NCI-H1105 (cell line): ENCODE data around the gene SCFD2.
"Not testable (repeated sequence)": the region's sequence is repeated elsewhere in the genome, so short reads cannot be mapped to it uniquely, and the experiment has no call there.

Source experiments
- DNase-seq: peaks from one replicate; lab custom pipeline; 2025; lab: John Stamatoyannopoulos, UW

The SCFD2 gene

GRCh38 chr4:53050361-53050774, 315.5 kb downstream of the SCFD2 start:
- no peak for DNase-seq

DNA sequence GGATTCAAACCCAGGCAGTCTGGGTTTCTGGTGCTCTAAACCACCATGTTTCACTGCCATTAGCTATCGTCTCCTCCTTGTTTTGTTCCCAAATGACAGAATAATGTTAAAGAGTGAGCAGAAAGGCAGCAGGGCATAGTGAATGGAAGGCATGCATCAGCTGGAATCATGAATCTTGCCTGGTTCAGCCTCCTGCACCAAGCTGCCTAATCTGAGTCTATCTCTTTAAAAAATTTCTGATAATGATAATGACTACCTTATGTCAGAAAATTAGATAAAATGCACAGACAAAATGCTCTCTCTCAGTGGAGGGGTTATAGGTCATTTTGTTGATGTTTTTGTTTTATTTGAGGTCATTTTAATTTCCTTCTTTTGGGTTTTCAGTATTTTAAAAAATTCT, 316.3 kb downstream of the SCFD2 start:
- no peak for DNase-seq

DNA sequence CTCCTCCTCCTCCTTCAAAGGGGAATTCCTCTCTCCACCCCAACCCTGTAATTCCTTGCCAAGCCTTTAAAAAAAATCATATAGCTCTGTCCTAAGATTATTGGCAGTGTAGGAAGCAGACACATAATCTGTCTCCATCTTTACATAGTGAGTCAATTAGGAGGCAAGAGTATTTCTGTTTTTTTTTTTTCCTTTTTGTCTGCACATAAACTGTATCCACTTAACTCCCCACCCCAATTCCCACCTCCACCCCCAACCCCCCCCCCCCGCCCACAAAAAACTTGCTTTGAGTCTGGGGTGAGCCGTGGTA, 321.3 kb downstream of the SCFD2 start:
- no peak for DNase-seq

- DNase-seq: no peak
Observed at GRCh38 chr4:53043891-53044650, 321.8 kb downstream of the SCFD2 start.

DNA sequence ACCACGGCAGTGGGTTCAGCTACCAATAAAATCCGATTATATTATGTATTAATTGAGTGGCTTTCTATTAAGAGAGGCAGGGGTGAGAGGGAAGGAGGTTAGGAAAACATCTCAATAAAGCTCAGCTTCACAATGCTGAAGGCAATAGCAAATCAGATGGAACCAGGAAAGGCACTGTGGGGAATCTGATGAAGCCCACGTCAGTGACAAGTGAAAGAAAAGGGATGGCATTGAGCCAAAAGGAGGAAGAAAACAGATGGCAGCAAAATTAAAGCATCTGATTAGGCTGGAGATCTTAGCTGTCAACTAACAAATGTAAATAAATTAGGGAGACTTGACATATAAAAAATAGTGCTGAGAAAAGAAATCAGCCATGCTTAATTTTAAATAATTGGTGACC, 322.8 kb downstream of the SCFD2 start:
- peak; percentile 16 for DNase-seq

GRCh38 chr4:53040851-53041250, 325.0 kb downstream of the SCFD2 start:
- no peak for DNase-seq

GRCh38 chr4:53040459-53040815, 325.4 kb downstream of the SCFD2 start:
- no peak for DNase-seq

GRCh38 chr4:53039741-53040458, 326.0 kb downstream of the SCFD2 start:
- no peak for DNase-seq

DNA sequence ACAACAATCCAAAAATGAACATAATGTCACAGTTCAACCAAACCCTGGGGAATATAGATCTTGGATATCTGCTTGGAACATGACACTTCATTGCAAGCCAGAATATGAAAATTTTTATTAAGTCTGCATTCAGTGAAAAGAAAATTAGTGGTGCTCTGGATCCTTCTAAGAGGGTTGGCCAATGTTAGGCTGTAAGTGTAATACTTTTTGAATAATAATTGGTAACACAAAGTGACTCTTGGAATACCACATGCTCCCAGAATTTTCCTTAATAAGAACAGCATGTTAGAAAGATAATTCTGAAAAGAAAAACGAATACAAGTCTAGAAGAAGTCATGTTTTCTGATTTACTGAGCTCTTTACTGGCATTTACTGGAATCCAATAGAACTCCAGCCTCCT, 328.0 kb downstream of the SCFD2 start:
- DNase-seq: no peak

DNA sequence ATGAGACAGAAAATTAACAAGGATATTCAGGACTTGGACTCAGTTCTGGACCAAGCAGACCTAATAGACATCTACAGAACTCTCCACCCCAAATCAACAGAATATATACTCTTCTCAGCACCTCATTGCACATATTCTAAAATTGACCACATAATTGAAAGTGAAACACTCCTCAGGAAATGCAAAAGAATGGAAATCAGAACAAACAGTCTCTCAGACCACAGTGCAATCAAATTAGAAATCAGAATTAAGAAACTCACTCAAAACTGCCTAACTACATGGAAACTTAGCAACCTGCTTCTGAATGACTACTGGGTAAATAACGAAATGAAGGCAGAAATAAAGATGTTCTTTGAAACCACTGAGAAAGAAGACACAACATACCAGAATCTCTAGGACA, 333.0 kb downstream of the SCFD2 start:
- DNase-seq: not testable (repeated sequence)

- no peak for DNase-seq
Observed at GRCh38 chr4:53026233-53026632, 339.6 kb downstream of the SCFD2 start.

GRCh38 chr4:53023677-53024299, 342.1 kb downstream of the SCFD2 start:
- DNase-seq: no peak

- DNase-seq: no peak
Observed at GRCh38 chr4:53022513-53023100, 343.3 kb downstream of the SCFD2 start.

DNA sequence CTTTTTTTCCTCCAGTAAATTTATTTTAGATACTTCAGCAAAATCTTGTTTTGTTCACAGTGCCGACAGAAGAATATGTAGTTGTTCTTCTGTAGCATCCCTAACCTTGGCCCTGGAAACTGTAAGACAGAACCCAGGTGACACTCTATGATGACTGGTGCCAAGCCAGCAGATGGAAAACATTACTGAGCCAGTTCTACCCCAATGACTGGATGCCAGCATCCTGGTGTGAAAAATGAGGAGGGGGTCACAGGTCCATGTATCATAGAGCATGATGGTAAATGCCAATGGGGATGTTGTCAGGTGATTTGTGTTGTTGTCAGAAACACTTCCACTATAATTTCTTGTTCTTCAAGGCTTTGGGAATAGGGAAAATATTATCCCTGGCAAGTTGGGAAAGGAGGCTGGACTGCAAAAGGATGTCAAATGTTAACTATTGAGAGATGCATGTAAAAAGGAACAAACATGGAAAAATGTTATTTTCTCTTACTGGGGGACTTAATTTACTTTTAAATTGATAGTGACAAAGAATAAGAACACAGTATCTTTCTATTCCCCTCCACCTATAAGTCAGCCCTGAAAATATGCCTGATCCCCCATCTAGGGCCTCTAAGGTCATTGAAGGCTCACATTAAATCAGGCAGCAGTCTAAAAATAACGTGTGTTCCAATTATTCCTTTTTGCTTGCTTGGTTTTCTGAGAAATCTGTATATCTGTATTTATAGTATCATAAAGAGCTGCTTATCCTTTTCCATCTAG, 343.9 kb downstream of the SCFD2 start:
- DNase-seq: no peak

- DNase-seq: no peak
Observed at GRCh38 chr4:53019485-53020382, 346.1 kb downstream of the SCFD2 start.

GRCh38 chr4:53018471-53018870, 347.4 kb downstream of the SCFD2 start:
- no peak for DNase-seq

GRCh38 chr4:53016099-53016820, 349.6 kb downstream of the SCFD2 start:
- no peak for DNase-seq

DNA sequence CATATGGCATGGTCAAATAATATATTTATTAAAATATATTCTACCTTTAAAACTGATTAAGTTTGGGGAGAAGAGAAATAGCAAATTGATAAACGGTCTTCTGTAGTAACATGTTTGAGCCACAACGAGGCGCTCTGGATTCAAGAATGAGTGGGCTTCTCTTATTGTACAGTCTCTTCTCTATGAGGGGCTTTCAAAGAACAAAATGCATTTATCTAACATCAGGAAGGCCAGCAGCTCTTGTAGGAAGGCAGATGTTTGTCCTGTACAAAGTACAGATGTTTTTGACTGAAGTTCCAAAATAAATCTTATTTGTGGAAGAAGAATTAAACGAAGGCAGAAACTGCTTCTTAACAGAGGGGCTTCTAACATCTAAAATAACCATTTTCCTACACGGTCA, 350.2 kb downstream of the SCFD2 start:
- DNase-seq: no peak

DNA sequence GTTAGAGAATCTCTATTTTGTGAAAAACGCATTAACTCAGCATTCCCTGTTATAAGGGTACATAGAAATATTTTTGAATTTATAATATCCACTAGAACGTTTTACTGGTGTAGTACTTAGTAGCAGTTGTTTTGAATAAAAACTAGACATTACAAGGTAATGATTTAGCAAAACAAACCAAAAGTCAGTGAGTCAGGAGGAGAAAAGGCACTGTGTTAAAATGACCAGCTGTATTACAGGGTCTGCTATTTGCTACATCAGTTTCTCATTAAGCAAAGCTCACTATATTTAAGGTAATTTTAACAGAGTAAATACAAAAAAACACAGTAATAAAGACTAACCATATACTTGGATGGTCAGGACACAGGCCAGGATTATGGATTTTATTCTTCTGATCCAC, 351.0 kb downstream of the SCFD2 start:
- no peak for DNase-seq
